ENCODE data around the gene PTTG1IP2. TPM values are rescaled to one million over a fixed set of nuclear protein-coding genes. Genes with fewer than 3 reads are reported as not detected.

Gene PTTG1IP2
- total and polyA plus RNA-seq, 10 of the 15 experiments (the other 5 are each of a cell fraction or from before 2014, with no cell fraction given): not detected

DNA sequence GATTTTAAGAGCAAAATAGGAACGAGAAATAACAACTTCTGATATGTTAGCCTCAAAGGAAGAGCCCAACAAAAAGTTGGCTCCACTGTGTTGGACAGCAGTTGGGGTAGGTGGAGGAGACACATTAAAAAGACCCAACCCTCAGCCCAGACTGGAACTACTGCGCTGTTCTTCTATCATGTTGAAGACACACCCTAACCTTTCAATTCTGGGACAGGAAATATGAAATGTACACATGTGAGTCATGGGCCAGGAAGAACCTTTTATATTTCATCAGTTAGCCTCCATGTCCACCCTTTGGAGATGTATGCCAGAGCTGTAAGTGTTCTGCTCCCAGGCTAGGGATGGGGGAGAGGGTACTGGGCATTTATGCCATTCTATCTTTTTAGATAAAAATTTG is 44.1 kb upstream of the PTTG1IP2 start:
- intact Hi-C loops (cut with micrococcal nuclease; ENCODE audit: unreplicated experiment): loop anchor here (5.0 kb wide), 1 partner anchor 803 kb away; no protein-coding TSS in a partner anchor
- no peak overlapping the region for H2AFZ ChIP-seq (ENCODE audit: control insufficient read depth, low read depth, low read length)
- POLR2A ChIA-PET: no interaction called here

More for the DNA sequence above, 44.1 kb upstream of the PTTG1IP2 start:
- Histone ChIP-seq H3K79me2 (ENCODE audit: control insufficient read depth, insufficient read depth, low read length) (no peaks in the 10 kb centered on the region), H3K4me1 (ENCODE audit: control insufficient read depth, insufficient read depth, low read length) (peaks cover 10% of the 10 kb centered on the region), H3K9me3 (replicated peaks; ENCODE audit: control insufficient read depth, insufficient read depth, low read length) (no peaks in the 10 kb centered on the region), H3K27ac (ENCODE audit: control insufficient read depth, insufficient read depth) (no peak overlapping the region), H3K4me3 (no peak overlapping the region), H3K4me2 (ENCODE audit: control insufficient read depth, insufficient read depth) (no peak overlapping the region), H3K36me3 (ENCODE audit: control insufficient read depth in 2 of 2, insufficient read depth in 2 of 2, low read length in 1 of 2) (no peaks in the 10 kb centered on the region), H3K9ac (ENCODE audit: control insufficient read depth, insufficient read depth, low read length) (no peak overlapping the region), H4K20me1 (ENCODE audit: control insufficient read depth, insufficient read depth) (no peaks in the 10 kb centered on the region), H3K27me3 (replicated peaks in 1 of 2; ENCODE audit: control insufficient read depth in 2 of 2, insufficient read depth in 2 of 2, low read length in 1 of 2) (no peaks in the 10 kb centered on the region)
- 58% methylated on average over 2 of the region's 2 CpGs for WGBS (ENCODE audit: insufficient coverage, insufficient replicate concordance, low lambda C conversion rate, missing lambda C conversion rate)
- no peak for DNase-seq (ENCODE audit: low read depth, low spot score)
- CTCF ChIA-PET: interaction anchor here (1.0 to 8.2 kb wide), 8 partner anchors 8 to 272 kb away, joined by 4 to 121 read pairs (median 32); partner anchors contain the start of genes GTPBP10 and STEAP1
- RAD21 ChIA-PET (ENCODE audit: unreplicated experiment): interaction anchor here (1.6 to 2.9 kb wide), 2 partner anchors 185 to 272 kb away, joined by 3 to 31 read pairs; partner anchors contain the start of gene STEAP1
- SMC1A ChIA-PET (ENCODE audit: uncharacterized antibody, unreplicated experiment): interaction anchor here (1.0 to 1.5 kb wide), 5 partner anchors 10 to 152 kb away, joined by 3 to 5 read pairs (median 3); no protein-coding TSS in a partner anchor
- peak; percentile 28 for ATAC-seq
- in situ Hi-C loops (cut with MboI): no loop called here
- no peak for FAIRE-seq
- TF ChIP-seq POLR2A (IDR thresholded peaks at IDR 0.05; ENCODE audit: low read depth, low read length) (no peak), ATF2 (IDR thresholded peaks at IDR 0.05; ENCODE audit: low read length) (no peak), EGR1 (IDR thresholded peaks at IDR 0.05; ENCODE audit: borderline replicate concordance in 1 of 2, low read depth in 2 of 2, low read length in 2 of 2) (no peak)
- no TSS peak for BruUV-seq (replicated peaks)
